ENCODE measurements around the gene BZW1. TPM values are rescaled to one million over a fixed set of nuclear protein-coding genes. Genes with fewer than 3 reads are reported as not detected.
"Not testable (repeated sequence)": the region's sequence is repeated elsewhere in the genome, so short reads cannot be mapped to it uniquely, and the experiment has no call there.

Gene BZW1
- polyA plus RNA-seq, 3 donors from 2014 or later: 354 to 367 (median 365) TPM

GRCh38 chr2:200800458-200800857, 11.3 kb upstream of the BZW1 start:
- no peak for DNase-seq
- H3K4me1 Mint-ChIP-seq: no peaks in the 10 kb centered on the region
- no peak overlapping the region for H3K27ac Mint-ChIP-seq
- H3K4me3 Mint-ChIP-seq: no peak overlapping the region
- H3K9me3 Mint-ChIP-seq: peaks cover 0 to 3% (median 0%) of the 10 kb centered on the region in 6 donors
- H3K36me3 Mint-ChIP-seq: no peaks in the 10 kb centered on the region
- H3K27me3 Mint-ChIP-seq (ENCODE audit: low read depth in 3 of 3): peaks cover 0 to 17% (median 3%) of the 10 kb centered on the region in 3 donors

GRCh38 chr2:200801431-200801830, 10.3 kb upstream of the BZW1 start:
- not testable (repeated sequence) for H3K36me3 Mint-ChIP-seq, H3K27ac Mint-ChIP-seq, H3K4me3 Mint-ChIP-seq, H3K4me1 Mint-ChIP-seq, H3K9me3 Mint-ChIP-seq, DNase-seq
- H3K27me3 Mint-ChIP-seq (ENCODE audit: low read depth in 3 of 3): peaks cover 0 to 17% (median 3%) of the 10 kb centered on the region in 3 donors

GRCh38 chr2:200809506-200810251, 2.0 kb upstream of the BZW1 start:
- peak overlapping the region; percentile 88 to 99 (median 98) for H3K27ac Mint-ChIP-seq

GRCh38 chr2:200810252-200810997, 1.3 kb upstream of the BZW1 start:
- peak overlapping the region; percentile 91 to 99 (median 95) for H3K4me3 Mint-ChIP-seq

More at GRCh38 chr2:200809506-200810251, 2.0 kb upstream of the BZW1 start:
- peaks cover 34 to 45% of the 10 kb centered on the region in 2 donors for H3K4me1 Mint-ChIP-seq
- peaks cover 15 to 32% (median 19%) of the 10 kb centered on the region in 3 donors for H3K27me3 Mint-ChIP-seq (ENCODE audit: low read depth in 3 of 3)
- DNase-seq: no peak
- H3K4me3 Mint-ChIP-seq: peak overlapping the region in 4 of 5 donors; percentile 49 to 97 (median 79)
- no peaks in the 10 kb centered on the region for H3K9me3 Mint-ChIP-seq
- H3K36me3 Mint-ChIP-seq: peaks cover 8 to 15% (median 8%) of the 10 kb centered on the region in 3 donors

GRCh38 chr2:200810998-200811332, 745 bp upstream of the BZW1 start:
- peak overlapping the region; percentile 88 to 99 (median 98) for H3K27ac Mint-ChIP-seq
- H3K4me3 Mint-ChIP-seq: peak overlapping the region; percentile 91 to 99 (median 95)
- H3K9me3 Mint-ChIP-seq: no peaks in the 10 kb centered on the region
- DNase-seq: no peak
- H3K27me3 Mint-ChIP-seq (ENCODE audit: low read depth in 3 of 3): peaks cover 15 to 31% (median 19%) of the 10 kb centered on the region in 3 donors
- peaks cover 13 to 28% (median 20%) of the 10 kb centered on the region in 3 donors for H3K36me3 Mint-ChIP-seq
- peaks cover 46 to 58% of the 10 kb centered on the region in 2 donors for H3K4me1 Mint-ChIP-seq

More at GRCh38 chr2:200810252-200810997, 1.3 kb upstream of the BZW1 start:
- H3K9me3 Mint-ChIP-seq: no peaks in the 10 kb centered on the region
- H3K36me3 Mint-ChIP-seq: peaks cover 11 to 23% (median 15%) of the 10 kb centered on the region in 3 donors
- no peak for DNase-seq
- peak overlapping the region; percentile 88 to 99 (median 98) for H3K27ac Mint-ChIP-seq
- H3K4me1 Mint-ChIP-seq: peaks cover 42 to 53% of the 10 kb centered on the region in 2 donors
- H3K27me3 Mint-ChIP-seq (ENCODE audit: low read depth in 3 of 3): peaks cover 15 to 31% (median 19%) of the 10 kb centered on the region in 3 donors

GRCh38 chr2:200812122-200813022, 662 bp downstream of the BZW1 start:
- Mint-ChIP-seq H3K4me3 (peak overlapping the region; percentile 95 to 99 (median 97)), H3K27me3 (ENCODE audit: low read depth in 3 of 3) (peaks cover 15 to 31% (median 19%) of the 10 kb centered on the region in 3 donors), H3K4me1 (peaks cover 48 to 70% of the 10 kb centered on the region in 2 donors), H3K36me3 (peaks cover 13 to 41% (median 32%) of the 10 kb centered on the region in 3 donors), H3K9me3 (no peaks in the 10 kb centered on the region), H3K27ac (peak overlapping the region; percentile 96 to 99 (median 98))
- DNase-seq: peak; percentile 84 to 88 (median 86)

GRCh38 chr2:200814276-200814815, 2.6 kb downstream of the BZW1 start:
- Mint-ChIP-seq H3K36me3 (peaks cover 25 to 58% (median 44%) of the 10 kb centered on the region in 3 donors), H3K27me3 (ENCODE audit: low read depth in 3 of 3) (peaks cover 19 to 34% (median 20%) of the 10 kb centered on the region in 3 donors), H3K4me3 (peak overlapping the region; percentile 33 to 70 (median 50)), H3K9me3 (no peaks in the 10 kb centered on the region), H3K27ac (peak overlapping the region; percentile 82 to 99 (median 86)), H3K4me1 (peaks cover 50 to 74% of the 10 kb centered on the region in 2 donors)
- DNase-seq: no peak

GRCh38 chr2:200814917-200815316, 3.2 kb downstream of the BZW1 start:
- Mint-ChIP-seq H3K36me3 (peaks cover 28 to 58% (median 46%) of the 10 kb centered on the region in 3 donors), H3K27ac (peak overlapping the region; percentile 52 to 99 (median 82)), H3K4me1 (peaks cover 50 to 69% of the 10 kb centered on the region in 2 donors), H3K27me3 (ENCODE audit: low read depth in 3 of 3) (peaks cover 19 to 32% (median 20%) of the 10 kb centered on the region in 3 donors), H3K9me3 (no peaks in the 10 kb centered on the region), H3K4me3 (peak overlapping the region in 2 of 5 donors; percentile 21 to 33)
- DNase-seq: no peak

- not testable (repeated sequence) for DNase-seq, H3K9me3 Mint-ChIP-seq, H3K4me3 Mint-ChIP-seq
- H3K4me1 Mint-ChIP-seq: peaks cover 25 to 39% of the 10 kb centered on the region in 2 donors
- H3K36me3 Mint-ChIP-seq: peaks cover 32 to 71% (median 60%) of the 10 kb centered on the region in 3 donors
- H3K27me3 Mint-ChIP-seq (ENCODE audit: low read depth in 3 of 3): peaks cover 7 to 13% (median 9%) of the 10 kb centered on the region in 3 donors
- peak overlapping the region in 5 of 6 donors; percentile 4 to 41 (median 36) for H3K27ac Mint-ChIP-seq
These were observed 7.0 kb downstream of the BZW1 start for GRCh38 chr2:200818732-200819131.

GRCh38 chr2:200820573-200821234, 9.0 kb downstream of the BZW1 start:
- Mint-ChIP-seq H3K4me1 (peaks cover 6 to 20% of the 10 kb centered on the region in 2 donors), H3K9me3 (no peaks in the 10 kb centered on the region), H3K36me3 (peaks cover 20 to 51% (median 42%) of the 10 kb centered on the region in 3 donors), H3K27me3 (ENCODE audit: low read depth in 3 of 3) (peaks cover 7 to 14% (median 8%) of the 10 kb centered on the region in 3 donors), H3K27ac (peak overlapping the region in 5 of 6 donors; percentile 4 to 35 (median 23)), H3K4me3 (no peak overlapping the region)
- no peak for DNase-seq

- H3K4me3 Mint-ChIP-seq: no peak overlapping the region
- peaks cover 8 to 14% (median 8%) of the 10 kb centered on the region in 3 donors for H3K27me3 Mint-ChIP-seq (ENCODE audit: low read depth in 3 of 3)
- H3K27ac Mint-ChIP-seq: peak overlapping the region in 3 of 6 donors; percentile 39 to 68 (median 40)
- no peaks in the 10 kb centered on the region for H3K9me3 Mint-ChIP-seq
- peaks cover 2 to 9% of the 10 kb centered on the region in 2 donors for H3K4me1 Mint-ChIP-seq
- no peak for DNase-seq
- peaks cover 20 to 40% (median 32%) of the 10 kb centered on the region in 3 donors for H3K36me3 Mint-ChIP-seq
These were observed 10.1 kb downstream of the BZW1 start for GRCh38 chr2:200821686-200822245.

- DNase-seq: no peak
- H3K27me3 Mint-ChIP-seq (ENCODE audit: low read depth in 3 of 3): peaks cover 0 to 8% (median 3%) of the 10 kb centered on the region in 3 donors
- H3K9me3 Mint-ChIP-seq: no peaks in the 10 kb centered on the region
- H3K27ac Mint-ChIP-seq: peak overlapping the region in 4 of 6 donors; percentile 24 to 74 (median 51)
- H3K4me3 Mint-ChIP-seq: no peak overlapping the region
- peaks cover 0 to 3% (median 3%) of the 10 kb centered on the region in 3 donors for H3K36me3 Mint-ChIP-seq
- H3K4me1 Mint-ChIP-seq: peaks cover 2 to 14% of the 10 kb centered on the region in 2 donors
These were observed 16.4 kb downstream of the BZW1 start for GRCh38 chr2:200828104-200828503.
